NK-92 (cell line): Measurements from ENCODE around the gene TIRAP.

Source experiments
- DNase-seq: peaks from one replicate; lab custom pipeline; 2025; ENCODE audit not compliant: unreplicated experiment; lab: John Stamatoyannopoulos, UW

The TIRAP gene

DNA sequence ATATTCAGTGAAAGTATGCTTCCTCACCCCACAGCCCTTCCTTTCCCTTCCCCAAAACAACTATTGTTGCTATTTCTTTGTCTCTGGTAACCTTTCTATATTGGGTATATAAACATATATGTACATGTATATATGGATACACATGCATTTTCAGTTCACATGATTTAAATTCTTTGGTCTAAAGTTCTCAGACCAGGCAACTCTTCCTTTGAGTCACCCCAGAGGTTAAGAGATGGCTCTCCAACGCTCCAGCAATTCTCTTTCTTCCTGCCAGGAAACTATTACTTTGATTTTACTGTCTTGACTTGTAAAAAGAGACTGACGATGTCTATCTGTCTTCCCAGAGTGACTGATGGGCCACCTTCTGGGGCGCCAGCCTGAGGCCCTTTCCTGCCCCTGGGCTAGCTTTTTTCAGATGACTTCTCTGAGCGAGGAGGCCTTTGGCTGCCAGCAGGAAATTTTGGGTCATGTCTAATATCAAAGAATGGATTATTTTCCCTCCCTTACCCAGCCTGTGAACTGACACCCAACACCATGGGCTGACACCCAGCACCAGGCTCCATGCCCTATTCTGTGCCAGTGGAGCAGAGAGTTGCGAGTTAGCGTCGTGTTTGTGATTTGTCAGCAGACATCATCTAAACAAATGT is 58.2 kb downstream of the TIRAP start:
- no peak for DNase-seq

DNA sequence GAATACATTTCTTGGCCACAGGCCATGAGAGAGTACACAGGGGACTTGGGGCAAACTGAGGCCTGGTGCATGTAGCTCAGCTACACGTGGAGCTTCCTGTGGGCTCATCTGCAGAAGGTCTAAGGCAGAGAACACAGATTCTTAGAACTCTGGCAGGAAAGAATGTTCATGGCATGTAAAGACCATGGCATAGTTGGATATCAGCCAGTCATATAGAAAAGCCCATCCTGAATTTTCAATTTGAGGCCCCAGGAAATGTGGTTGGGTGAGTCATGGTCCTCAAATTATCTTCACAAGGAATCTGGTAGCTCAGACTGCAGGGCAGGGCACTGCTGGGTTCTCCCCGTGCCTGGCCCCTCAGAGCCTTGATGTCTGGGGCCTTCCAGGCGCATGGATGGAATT is 58.9 kb downstream of the TIRAP start:
- no peak for DNase-seq

DNA sequence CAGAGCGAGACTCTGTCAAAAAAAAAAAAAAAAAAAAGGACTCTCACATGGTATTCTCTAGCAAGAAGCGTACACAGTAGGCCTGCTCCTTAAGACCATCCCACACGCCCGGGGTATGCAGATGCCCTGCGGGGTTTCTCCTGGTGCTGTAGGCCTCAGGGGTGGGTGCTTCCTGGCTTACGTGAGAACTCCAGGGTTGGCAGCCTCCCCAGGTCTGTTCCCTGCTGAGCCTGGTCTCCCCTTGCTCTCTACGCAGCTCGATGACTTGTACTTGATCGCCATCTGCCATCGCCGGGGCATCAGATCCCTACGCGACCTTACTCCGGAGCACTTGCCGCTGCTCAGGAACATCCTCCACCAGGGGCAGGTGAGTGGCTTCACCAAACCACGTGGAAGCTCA is 60.2 kb downstream of the TIRAP start:
- DNase-seq: no peak
